DND-41 (cell line): Measurements from ENCODE around the gene TMEM117.

Source experiments
- ATAC-seq: fragments of 200-7000 bp; cut with Tn5 transposase; 3 replicates; pipeline ENCODE4 v1.9.1; 2021; ENCODE audit warnings: low read depth; ENCODE audit not compliant: insufficient read depth
- DNase-seq: peaks from one replicate; pipeline ENCODE4 v3.0.0-alpha.2; 2020
- H2AFZ ChIP-seq: 2 replicates; pipeline ENCODE4 v1.6.0; 2012; ENCODE audit warnings: low read depth, low read length
- H3K27ac ChIP-seq: 2 replicates; pipeline ENCODE4 v1.5.1; 2012; ENCODE audit warnings: low read length, inconsistent platforms
- H3K27me3 ChIP-seq: fragments of 200-600 bp; sonication (generic); 2 replicates; pipeline ENCODE4 v1.6.0; 2012; ENCODE audit warnings: low read length, mild to moderate bottlenecking, inconsistent platforms; ENCODE audit not compliant: insufficient read depth, poor library complexity
- H3K36me3 ChIP-seq: 2 replicates; pipeline ENCODE4 v1.5.1; 2012; ENCODE audit warnings: low read length, inconsistent platforms; ENCODE audit not compliant: insufficient read depth
- H3K4me1 ChIP-seq: 2 replicates; pipeline ENCODE4 v1.5.1; 2012; ENCODE audit warnings: mild to moderate bottlenecking, low read length; ENCODE audit not compliant: insufficient read depth
- H3K4me2 ChIP-seq: 2 replicates; pipeline ENCODE4 v1.6.0; 2012; ENCODE audit warnings: mild to moderate bottlenecking, moderate library complexity, low read length, inconsistent platforms; ENCODE audit not compliant: insufficient read depth
- H3K4me3 ChIP-seq, 2 experiments: fragments of 200-600 bp in 1 of 2; shearing (Covaris generic) in 1 of 2; 2 replicates each; pipeline ENCODE4 v1.5.1; 2012 to 2016; ENCODE audit warnings: inconsistent platforms in 2 of 2, low read length in 2 of 2, mild to moderate bottlenecking in 2 of 2, low read depth in 1 of 2, moderate library complexity in 1 of 2
- H3K79me2 ChIP-seq: 2 replicates; pipeline ENCODE4 v1.6.0; 2012; ENCODE audit warnings: low read length, inconsistent platforms; ENCODE audit not compliant: insufficient read depth
- H3K9ac ChIP-seq: 2 replicates; pipeline ENCODE4 v1.6.0; 2012; ENCODE audit warnings: low read depth, mild to moderate bottlenecking, inconsistent platforms, low read length, moderate library complexity
- H3K9me3 ChIP-seq: 2 replicates; pipeline ENCODE4 v1.5.1; 2012; ENCODE audit warnings: low read length, moderate library complexity, mild to moderate bottlenecking, inconsistent platforms; ENCODE audit not compliant: insufficient read depth, severe bottlenecking
- H4K20me1 ChIP-seq: 2 replicates; pipeline ENCODE4 v1.6.0; 2012; ENCODE audit warnings: low read length; ENCODE audit not compliant: insufficient read depth
- CTCF ChIP-seq: IDR thresholded peaks from 2 replicates; pipeline ENCODE4 v1.5.1; 2012; ENCODE audit warnings: borderline replicate concordance, low read length, moderate library complexity, mild to moderate bottlenecking; ENCODE audit not compliant: poor library complexity, severe bottlenecking; ENCODE audit errors: extremely low read depth
- EZH2 ChIP-seq: IDR thresholded peaks from 3 replicates; pipeline ENCODE4 v1.6.1; 2012; ENCODE audit warnings: borderline replicate concordance, low read depth, mild to moderate bottlenecking, moderate library complexity, low read length, inconsistent platforms; ENCODE audit not compliant: severe bottlenecking

Gene TMEM117

GRCh38 chr12:44015333-44015941, 179.6 kb downstream of the TMEM117 start:
- Histone ChIP-seq H3K36me3 (no peaks in the 10 kb centered on the region), H3K4me1 (no peaks in the 10 kb centered on the region), H3K4me3 (no peak overlapping the region), H4K20me1 (no peaks in the 10 kb centered on the region), H3K4me2 (no peak overlapping the region), H2AFZ (no peak overlapping the region), H3K9me3 (no peaks in the 10 kb centered on the region), H3K27ac (no peak overlapping the region), H3K27me3 (no peaks in the 10 kb centered on the region), H3K79me2 (no peaks in the 10 kb centered on the region), H3K9ac (no peak overlapping the region)
- no peak for DNase-seq
- peak; percentile 75; the same call in 2 of the 3 replicates for ATAC-seq
- TF ChIP-seq EZH2 (no peak), CTCF (peak; percentile 64)

GRCh38 chr12:44017216-44017615, 181.3 kb downstream of the TMEM117 start:
- DNase-seq (no peak), ATAC-seq (no peak)
- H3K4me1 ChIP-seq, result no peaks in the 10 kb centered on the region
- no peak overlapping the region for H3K9ac ChIP-seq
- TF ChIP-seq CTCF (no peak), EZH2 (no peak)
- H3K27me3 ChIP-seq, result no peaks in the 10 kb centered on the region
- H2AFZ ChIP-seq, result no peak overlapping the region
- H4K20me1 ChIP-seq, result no peaks in the 10 kb centered on the region
- H3K9me3 ChIP-seq, result no peaks in the 10 kb centered on the region
- no peak overlapping the region for H3K4me3 ChIP-seq
- H3K79me2 ChIP-seq, result no peaks in the 10 kb centered on the region
- H3K27ac ChIP-seq, result no peak overlapping the region
- no peaks in the 10 kb centered on the region for H3K36me3 ChIP-seq
- no peak overlapping the region for H3K4me2 ChIP-seq

GRCh38 chr12:44019118-44019517, 183.2 kb downstream of the TMEM117 start:
- DNase-seq (no peak), ATAC-seq (no peak)
- Histone ChIP-seq H3K4me3 (no peak overlapping the region), H3K9ac (no peak overlapping the region), H3K36me3 (no peaks in the 10 kb centered on the region), H3K4me2 (no peak overlapping the region), H3K79me2 (no peaks in the 10 kb centered on the region), H2AFZ (no peak overlapping the region), H4K20me1 (no peaks in the 10 kb centered on the region), H3K9me3 (no peaks in the 10 kb centered on the region), H3K27ac (no peak overlapping the region), H3K27me3 (no peaks in the 10 kb centered on the region), H3K4me1 (no peaks in the 10 kb centered on the region)
- TF ChIP-seq EZH2, result no peak
- no peak for TF ChIP-seq CTCF

- ATAC-seq (no peak), DNase-seq (no peak)
- Histone ChIP-seq H3K9me3 (no peaks in the 10 kb centered on the region), H3K4me3 (no peak overlapping the region), H2AFZ (no peak overlapping the region), H3K36me3 (no peaks in the 10 kb centered on the region), H3K27me3 (no peaks in the 10 kb centered on the region), H3K79me2 (no peaks in the 10 kb centered on the region), H3K9ac (no peak overlapping the region), H3K4me1 (no peaks in the 10 kb centered on the region), H4K20me1 (no peaks in the 10 kb centered on the region), H3K27ac (no peak overlapping the region), H3K4me2 (no peak overlapping the region)
- no peak for TF ChIP-seq CTCF
- TF ChIP-seq EZH2, result no peak
These were observed 184.7 kb downstream of the TMEM117 start for GRCh38 chr12:44020555-44020954.
